ENCODE results near the gene CD276.

Gene CD276

GRCh38 chr15:73683257-73683776 is 866 bp upstream of the CD276 start:
- no peak overlapping the region for H3K4me3 ChIP-seq (ENCODE audit: low read length)
- no peak for DNase-seq (ENCODE audit: low read depth)
- no peak for TF ChIP-seq CTCF (IDR thresholded peaks at IDR 0.05; ENCODE audit: insufficient read depth, low read depth, low read length, missing control alignments)

- peak; percentile 86 for DNase-seq (ENCODE audit: low read depth)
- TF ChIP-seq CTCF (IDR thresholded peaks at IDR 0.05; ENCODE audit: insufficient read depth, low read depth, low read length, missing control alignments) = no peak
- peak overlapping the region; percentile 65 for H3K4me3 ChIP-seq (ENCODE audit: low read length)
These were observed 635 bp downstream of the CD276 start for GRCh38 chr15:73684581-73685455.

- H3K4me3 ChIP-seq (ENCODE audit: low read length) = no peak overlapping the region
- TF ChIP-seq CTCF (IDR thresholded peaks at IDR 0.05; ENCODE audit: insufficient read depth, low read depth, low read length, missing control alignments) = no peak
- no peak for DNase-seq (ENCODE audit: low read depth)
These were observed 1.8 kb downstream of the CD276 start for GRCh38 chr15:73685981-73686380.

- H3K4me3 ChIP-seq (ENCODE audit: low read length) = no peak overlapping the region
- peak; percentile 65 for DNase-seq (ENCODE audit: low read depth)
- no peak for TF ChIP-seq CTCF (IDR thresholded peaks at IDR 0.05; ENCODE audit: insufficient read depth, low read depth, low read length, missing control alignments)
These were observed 2.6 kb downstream of the CD276 start for GRCh38 chr15:73686781-73687256.

GRCh38 chr15:73687351-73687750 is 3.2 kb downstream of the CD276 start:
- no peak overlapping the region for H3K4me3 ChIP-seq (ENCODE audit: low read length)
- DNase-seq (ENCODE audit: low read depth) = no peak
- no peak for TF ChIP-seq CTCF (IDR thresholded peaks at IDR 0.05; ENCODE audit: insufficient read depth, low read depth, low read length, missing control alignments)

- no peak for TF ChIP-seq CTCF (IDR thresholded peaks at IDR 0.05; ENCODE audit: insufficient read depth, low read depth, low read length, missing control alignments)
- DNase-seq (ENCODE audit: low read depth) = no peak
- no peak overlapping the region for H3K4me3 ChIP-seq (ENCODE audit: low read length)
These were observed 4.3 kb downstream of the CD276 start for GRCh38 chr15:73688455-73688854.

Data from epithelial cell of esophagus (primary cell).